Cerebellar cortex (tissue), 1 donor: Measurements from ENCODE around the gene MTG2.
A peak's percentile ranks its signal among the peaks of the same experiment; 100 is the strongest.
"Not testable (repeated sequence)": the region's sequence is repeated elsewhere in the genome, so short reads cannot be mapped to it uniquely, and the experiment has no call there.

Source experiments
- DNase-seq: peaks from one replicate; pipeline ENCODE4 v3.0.0-alpha.2; 2015; ENCODE audit warnings: low spot score

Gene MTG2

GRCh38 chr20:62145688-62146018 lies 37.2 kb upstream of the MTG2 start:
- DNase-seq = no peak

- no peak for DNase-seq
Observed at GRCh38 chr20:62146019-62146755, 36.6 kb upstream of the MTG2 start.

GRCh38 chr20:62147125-62147524 lies 35.7 kb upstream of the MTG2 start:
- no peak for DNase-seq

- no peak for DNase-seq
Observed at GRCh38 chr20:62147528-62147927, 35.3 kb upstream of the MTG2 start.

- DNase-seq = not testable (repeated sequence)
Observed at GRCh38 chr20:62148383-62148782, 34.4 kb upstream of the MTG2 start.

- peak; percentile 34 for DNase-seq
Observed at GRCh38 chr20:62148908-62149314, 33.9 kb upstream of the MTG2 start.

- peak; percentile 43 for DNase-seq
Observed at GRCh38 chr20:62149532-62150309, 33.1 kb upstream of the MTG2 start.

- DNase-seq = no peak
Observed at GRCh38 chr20:62150310-62150575, 32.6 kb upstream of the MTG2 start.

- DNase-seq = no peak
Observed at GRCh38 chr20:62151225-62151624, 31.6 kb upstream of the MTG2 start.

- no peak for DNase-seq
Observed at GRCh38 chr20:62151835-62152364, 30.9 kb upstream of the MTG2 start.

- DNase-seq = peak; percentile 42
Observed at GRCh38 chr20:62155428-62156253, 27.2 kb upstream of the MTG2 start.

GRCh38 chr20:62156254-62156556 lies 26.6 kb upstream of the MTG2 start:
- no peak for DNase-seq

GRCh38 chr20:62156592-62157386 lies 26.0 kb upstream of the MTG2 start:
- peak; percentile 76 for DNase-seq

- no peak for DNase-seq
Observed at GRCh38 chr20:62157387-62158087, 25.3 kb upstream of the MTG2 start.

- no peak for DNase-seq
Observed at GRCh38 chr20:62158088-62158400, 24.8 kb upstream of the MTG2 start.

GRCh38 chr20:62158541-62158940 lies 24.3 kb upstream of the MTG2 start:
- DNase-seq = no peak

GRCh38 chr20:62159052-62159451 lies 23.8 kb upstream of the MTG2 start:
- no peak for DNase-seq

- DNase-seq = peak; percentile 59
Observed at GRCh38 chr20:62159839-62160238, 23.0 kb upstream of the MTG2 start.

GRCh38 chr20:62160253-62160652 lies 22.6 kb upstream of the MTG2 start:
- DNase-seq = no peak

GRCh38 chr20:62160876-62161275 lies 22.0 kb upstream of the MTG2 start:
- DNase-seq = no peak

- peak; percentile 68 for DNase-seq
Observed at GRCh38 chr20:62161347-62161746, 21.5 kb upstream of the MTG2 start.
